Dedifferentiated amniotic fluid mesenchymal stem cell (primary cell): ENCODE data around the gene RPS6KA2.

Source experiments
- DNase-seq: peaks from one replicate; pipeline ENCODE4 v3.0.0-alpha.2; 2016; ENCODE audit errors: extremely low spot score

Gene RPS6KA2

GRCh38 chr6:166503167-166503744 lies 123.8 kb downstream of the RPS6KA2 start:
- DNase-seq = no peak

GRCh38 chr6:166502453-166502852 lies 124.6 kb downstream of the RPS6KA2 start:
- DNase-seq = no peak

- DNase-seq = no peak
These were observed 125.8 kb downstream of the RPS6KA2 start for GRCh38 chr6:166501246-166501645.

GRCh38 chr6:166500246-166500645 lies 126.8 kb downstream of the RPS6KA2 start:
- DNase-seq = no peak

- no peak for DNase-seq
These were observed 127.5 kb downstream of the RPS6KA2 start for GRCh38 chr6:166499350-166500163.

- DNase-seq = no peak
These were observed 128.2 kb downstream of the RPS6KA2 start for GRCh38 chr6:166498661-166499349.

GRCh38 chr6:166498228-166498627 lies 128.8 kb downstream of the RPS6KA2 start:
- no peak for DNase-seq

- no peak for DNase-seq
These were observed 129.8 kb downstream of the RPS6KA2 start for GRCh38 chr6:166497087-166497899.

- no peak for DNase-seq
These were observed 130.6 kb downstream of the RPS6KA2 start for GRCh38 chr6:166496460-166496859.

GRCh38 chr6:166495487-166496314 lies 131.3 kb downstream of the RPS6KA2 start:
- DNase-seq = no peak

GRCh38 chr6:166494757-166495486 lies 132.1 kb downstream of the RPS6KA2 start:
- no peak for DNase-seq

GRCh38 chr6:166494101-166494441 lies 133.0 kb downstream of the RPS6KA2 start:
- DNase-seq = no peak

- DNase-seq = no peak
These were observed 133.5 kb downstream of the RPS6KA2 start for GRCh38 chr6:166493427-166494100.

GRCh38 chr6:166492092-166492741 lies 134.8 kb downstream of the RPS6KA2 start:
- no peak for DNase-seq

- no peak for DNase-seq
These were observed 136.2 kb downstream of the RPS6KA2 start for GRCh38 chr6:166490671-166491500.

- DNase-seq = no peak
These were observed 137.5 kb downstream of the RPS6KA2 start for GRCh38 chr6:166489301-166490155.

GRCh38 chr6:166488701-166489100 lies 138.3 kb downstream of the RPS6KA2 start:
- no peak for DNase-seq
